Loucy (cell line): Measurements from ENCODE around the gene ZSWIM4.

Source experiments
- H2AFZ ChIP-seq: fragments of 200-600 bp; sonication (generic); 2 replicates; pipeline ENCODE4 v1.6.0; 2016; ENCODE audit warnings: antibody characterized with exemption, mild to moderate bottlenecking, low read length, moderate library complexity
- H3F3A ChIP-seq: fragments of 200-600 bp; 2 replicates; pipeline ENCODE4 v1.6.0; 2016; ENCODE audit warnings: antibody characterized with exemption, low read depth, mild to moderate bottlenecking
- H3K27me3 ChIP-seq: fragments of 200-600 bp; sonication (generic); 2 replicates; pipeline ENCODE4 v1.6.1; 2014; ENCODE audit warnings: low read length, mild to moderate bottlenecking; ENCODE audit not compliant: insufficient read depth, poor library complexity, severe bottlenecking
- H3K36me3 ChIP-seq: fragments of 200-600 bp; sonication (generic); 2 replicates; pipeline ENCODE4 v1.6.1; 2016; ENCODE audit warnings: low read length; ENCODE audit not compliant: insufficient read depth
- H3K4me1 ChIP-seq: fragments of 200-600 bp; sonication (generic); 2 replicates; pipeline ENCODE4 v1.5.1; 2014; ENCODE audit warnings: low read length, mild to moderate bottlenecking; ENCODE audit not compliant: insufficient read depth, poor library complexity, severe bottlenecking
- H3K4me2 ChIP-seq: fragments of 200-600 bp; sonication (generic); 2 replicates; pipeline ENCODE4 v1.6.0; 2014; ENCODE audit warnings: antibody characterized with exemption, low read length, low read depth, mild to moderate bottlenecking; ENCODE audit not compliant: poor library complexity, severe bottlenecking
- H3K4me3 ChIP-seq: fragments of 200-600 bp; sonication (generic); 2 replicates; pipeline ENCODE4 v1.5.1; 2014; ENCODE audit warnings: low read length, mild to moderate bottlenecking, mixed read lengths; ENCODE audit not compliant: poor library complexity, severe bottlenecking
- H3K79me2 ChIP-seq: fragments of 200-600 bp; sonication (generic); 2 replicates; pipeline ENCODE4 v1.6.1; 2014; ENCODE audit warnings: low read length; ENCODE audit not compliant: insufficient read depth
- H3K9ac ChIP-seq: fragments of 200-600 bp; sonication (generic); 2 replicates; pipeline ENCODE4 v1.6.0; 2014; ENCODE audit warnings: mild to moderate bottlenecking, low read depth, low read length, moderate library complexity; ENCODE audit not compliant: poor library complexity, severe bottlenecking
- H3K9me2 ChIP-seq: fragments of 200-600 bp; sonication (generic); replicated peaks from 2 replicates; pipeline ENCODE4 v1.6.1; 2016; ENCODE audit warnings: low read depth, low read length, mixed read lengths
- H3K9me3 ChIP-seq: fragments of 200-600 bp; sonication (generic); 2 replicates; pipeline ENCODE4 v1.6.1; 2014; ENCODE audit warnings: mild to moderate bottlenecking, antibody characterized with exemption, low read length, low read depth; ENCODE audit not compliant: insufficient read depth
- H4K20me1 ChIP-seq: fragments of 200-600 bp; sonication (generic); 2 replicates; pipeline ENCODE4 v1.6.0; 2014; ENCODE audit warnings: antibody characterized with exemption, low read length, mild to moderate bottlenecking; ENCODE audit not compliant: insufficient read depth, poor library complexity, severe bottlenecking
- CTCF ChIP-seq: fragments of 200-600 bp; sonication (generic); conservative IDR thresholded peaks from 2 replicates; pipeline ENCODE4 v1.5.1; 2014; ENCODE audit warnings: mild to moderate bottlenecking, antibody characterized with exemption, low read length
- EZH2phosphoT487 ChIP-seq: fragments of 200-600 bp; IDR thresholded peaks from 2 replicates; pipeline ENCODE4 v1.6.1; 2018; ENCODE audit warnings: antibody characterized with exemption, mild to moderate bottlenecking, moderate library complexity, borderline replicate concordance

The ZSWIM4 gene

GRCh38 chr19:13762635-13763235 lies 32.5 kb upstream of the ZSWIM4 start:
- Histone ChIP-seq H3K36me3 (peaks cover 27% of the 10 kb centered on the region; the same call in 1 of the 2 replicates), H3K79me2 (peaks cover 23% of the 10 kb centered on the region; the same call in 1 of the 2 replicates), H4K20me1 (peaks cover 7% of the 10 kb centered on the region), H3K9me2 (no peaks in the 10 kb centered on the region), H3K9me3 (no peaks in the 10 kb centered on the region), H2AFZ (no peak overlapping the region), H3K4me2 (no peak overlapping the region), H3K4me3 (no peak overlapping the region), H3F3A (no peaks in the 10 kb centered on the region), H3K4me1 (peaks cover 10% of the 10 kb centered on the region), H3K9ac (no peak overlapping the region), H3K27me3 (no peaks in the 10 kb centered on the region)
- TF ChIP-seq EZH2phosphoT487 (no peak), CTCF (no peak)

GRCh38 chr19:13763265-13763664 lies 32.0 kb upstream of the ZSWIM4 start:
- Histone ChIP-seq H3K4me2 (peak overlapping the region; percentile 84), H2AFZ (no peak overlapping the region), H3K9me2 (no peaks in the 10 kb centered on the region), H3K9me3 (no peaks in the 10 kb centered on the region), H3K4me1 (peaks cover 10% of the 10 kb centered on the region), H3K36me3 (peaks cover 22% of the 10 kb centered on the region; the same call in 1 of the 2 replicates), H3K27me3 (no peaks in the 10 kb centered on the region), H3K79me2 (peaks cover 23% of the 10 kb centered on the region; the same call in 1 of the 2 replicates), H3K9ac (no peak overlapping the region), H3F3A (no peaks in the 10 kb centered on the region), H4K20me1 (peaks cover 7% of the 10 kb centered on the region), H3K4me3 (peak overlapping the region; percentile 89)
- TF ChIP-seq EZH2phosphoT487 (no peak), CTCF (no peak)

- Histone ChIP-seq H3K4me2 (peak within 1 kb of the TSS; percentile 84), H3F3A (no peaks in the 10 kb centered on the region), H3K9me3 (no peaks in the 10 kb centered on the region), H3K36me3 (peaks cover 12% of the 10 kb centered on the region; the same call in 1 of the 2 replicates), H2AFZ (peak within 1 kb of the TSS; percentile 96), H4K20me1 (peaks cover 7% of the 10 kb centered on the region), H3K4me3 (peak within 1 kb of the TSS; percentile 89), H3K4me1 (peaks cover 10% of the 10 kb centered on the region), H3K79me2 (peaks cover 23% of the 10 kb centered on the region; the same call in 1 of the 2 replicates), H3K9ac (peak within 1 kb of the TSS; percentile 86), H3K27me3 (no peaks in the 10 kb centered on the region), H3K9me2 (no peaks in the 10 kb centered on the region)
- no peak for TF ChIP-seq CTCF
- no peak for TF ChIP-seq EZH2phosphoT487
These were observed 31.0 kb upstream of the ZSWIM4 start, which contains the start of gene MRI1 for GRCh38 chr19:13764101-13764807. TSS of gene MRI1 (plus strand) at chr19:13764522. CDS start at chr19:13764589, 67 bp downstream.
